K562 (cell line): Measurements from ENCODE around the gene SNAP23. TPM values are rescaled to one million over a fixed set of nuclear protein-coding genes. Genes with fewer than 3 reads are reported as not detected.

Experiments
- BRCA1 ChIP-seq, 2 experiments: fragments of 450-650 bp in 1 of 2; sonication (generic) in 1 of 2; formaldehyde crosslinking in 1 of 2; IDR thresholded peaks; 2 replicates each; pipeline versions ENCODE4 v1.5.0 to v1.6.1; 2017 to 2020; ENCODE audit warnings: mild to moderate bottlenecking in 1 of 2, missing genetic modification reagents in 1 of 2
- HLTF ChIP-seq: fragments of 450-650 bp; IDR thresholded peaks from 2 replicates; pipeline ENCODE4 v1.6.1; 2016
- ILF3 ChIP-seq: fragments of 450-650 bp; IDR thresholded peaks from 2 replicates; pipeline ENCODE4 v1.6.1; 2018; ENCODE audit warnings: antibody characterized with exemption, mild to moderate bottlenecking, moderate library complexity, borderline replicate concordance
- NCOA4 ChIP-seq: fragments of 450-650 bp; IDR thresholded peaks from 2 replicates; pipeline ENCODE4 v1.6.1; 2018; ENCODE audit warnings: mild to moderate bottlenecking; ENCODE audit not compliant: partially characterized antibody
- PTRF ChIP-seq: fragments of 450-650 bp; IDR thresholded peaks from 2 replicates; pipeline ENCODE4 v1.6.1; 2016; ENCODE audit warnings: mild to moderate bottlenecking, missing genetic modification characterization, missing compliant biosample characterization
- REST ChIP-seq, 2 experiments: fragments of 450-650 bp; formaldehyde crosslinking in 1 of 2; IDR thresholded peaks; 2 replicates each; pipeline versions ENCODE4 v1.4.0 to v1.6.1; 2014 to 2020; ENCODE audit warnings: mild to moderate bottlenecking in 2 of 2, borderline replicate concordance in 1 of 2, low read depth in 1 of 2
- SAFB ChIP-seq: fragments of 200-400 bp; formaldehyde crosslinking; IDR thresholded peaks from 2 replicates; pipeline ENCODE4 v1.6.1; 2017; ENCODE audit warnings: low read depth, low read length, borderline replicate concordance
- ZBED1 ChIP-seq: IDR thresholded peaks from 2 replicates; pipeline ENCODE4 v1.6.1; 2014
- ZNF143 ChIP-seq: sonication (generic); formaldehyde crosslinking; IDR thresholded peaks from 2 replicates; pipeline ENCODE4 v1.9.0; 2022; ENCODE audit warnings: mild to moderate bottlenecking, missing genetic modification reagents
- ZNF197 ChIP-seq: fragments of 200-800 bp; sonication (Bioruptor generic); IDR thresholded peaks from 2 replicates; pipeline ENCODE4 v1.6.1; 2016; ENCODE audit warnings: low read depth, missing genetic modification characterization, missing compliant biosample characterization
- ZNF512 ChIP-seq: IDR thresholded peaks from 2 replicates; pipeline ENCODE4 v1.6.1; 2016; ENCODE audit warnings: missing genetic modification characterization, missing compliant biosample characterization
- ZNF668 ChIP-seq: fragments of 250-450 bp; sonication (Bioruptor Pico); IDR thresholded peaks from 2 replicates; pipeline ENCODE4 v1.8.0; 2022; ENCODE audit warnings: mild to moderate bottlenecking, inconsistent platforms
- polyA plus RNA-seq, 8 experiments: library from polyadenylated mRNA; depleted of rRNA in 4 of 8; stranded (reverse) in 5 of 8; unstranded in 3 of 8; fragments of >200 nt; fragmentation: Nextera tagmentation in 2 of 8; fragmentation: Illumina TruSeq in 1 of 8; extraction: Ambion mirVana in 2 of 8; extraction: Trizol in 1 of 8; gene quantifications; 2 replicates each; pipeline versions ENCODE4 v1.2.1 to v1.2.3, GENCODE V29; 2011 to 2014; ENCODE audit warnings: inconsistent platforms in 1 of 8, missing spikeins in 1 of 8
- total RNA-seq, 7 experiments: library from RNA; depleted of rRNA in 6 of 7; stranded (reverse); fragments of >200 nt in 6 of 7; fragmentation: Illumina TruSeq in 2 of 7; extraction: Trizol in 2 of 7; gene quantifications; 2 replicates each; pipeline versions ENCODE4 v1.2.1 to v1.2.3, GENCODE V29; 2011 to 2021; ENCODE audit warnings: low replicate concordance in 1 of 7

The SNAP23 gene
- total and polyA plus RNA-seq, 9 of the 15 experiments (the other 6 are each of a cell fraction or from before 2014, with no cell fraction given): 78.9 to 168 (median 117) TPM

- TF ChIP-seq REST (IDR thresholded peaks at IDR 0.05; ENCODE audit: borderline replicate concordance) (no peak), REST (CRISPR knock-in tag; IDR thresholded peaks at IDR 0.05; ENCODE audit: low read depth) (no peak), BRCA1 (IDR thresholded peaks at IDR 0.05) (no peak), BRCA1 (CRISPR knock-in tag; IDR thresholded peaks at IDR 0.05) (no peak), SAFB (no peak), ZNF668 (CRISPR knock-in tag) (no peak), ILF3 (no peak), ZNF512 (tag) (no peak), ZBED1 (no peak), ZNF197 (CRISPR knock-in tag) (no peak), ZNF143 (CRISPR knock-in tag) (no peak), NCOA4 (no peak), PTRF (tag) (no peak), HLTF (0 out of 2 replicates have a peak, but pooled peaks have one; percentile 9)
Observed at GRCh38 chr15:42549032-42549491, 53.6 kb downstream of the SNAP23 start (continued).
